HT-29 (cell line): ENCODE measurements around the gene SLC16A1. TPM values are rescaled to one million over a fixed set of nuclear protein-coding genes. Genes with fewer than 3 reads are reported as not detected.
A peak's percentile ranks its signal among the peaks of the same experiment; 100 is the strongest.
"Not testable (repeated sequence)": the region's sequence is repeated elsewhere in the genome, so short reads cannot be mapped to it uniquely, and the experiment has no call there.

Source experiments
- DNase-seq: peaks from one replicate; pipeline ENCODE4 v3.0.0-alpha.2; 2015; ENCODE audit warnings: low spot score
- total RNA-seq: library from RNA; depleted of rRNA; stranded (reverse); fragments of >200 nt; shearing (Covaris generic); gene quantifications from 2 replicates; pipeline ENCODE4 v1.2.3, GENCODE V29; 2014

SLC16A1 gene
- total RNA-seq, 1 experiment from 2014 or later: 74.2 TPM

DNA sequence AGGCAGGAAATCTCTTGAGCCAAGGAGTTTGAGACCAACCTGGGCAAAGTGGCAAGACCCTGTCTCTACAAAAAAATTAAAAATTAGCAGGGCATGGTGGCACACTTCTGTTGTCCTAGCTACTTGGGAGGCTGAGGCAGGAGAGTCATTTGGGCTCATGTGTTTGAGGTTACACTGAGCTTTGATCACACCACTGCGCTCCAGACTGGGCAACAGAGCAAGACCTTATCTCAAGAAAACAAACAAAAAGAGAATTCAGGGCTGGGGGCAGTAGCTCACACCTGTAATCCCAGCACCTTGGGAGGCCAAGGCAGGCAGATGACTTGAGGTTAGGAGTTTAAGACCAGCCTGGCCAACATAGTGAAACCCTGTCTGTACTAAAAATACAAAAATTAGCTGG is 17.8 kb upstream of the SLC16A1 start:
- no peak for DNase-seq

- DNase-seq: no peak
Observed at GRCh38 chr1:112971006-112971405, 15.0 kb upstream of the SLC16A1 start.

GRCh38 chr1:112964347-112964746 is 8.4 kb upstream of the SLC16A1 start:
- DNase-seq: no peak

- DNase-seq: no peak
Observed at GRCh38 chr1:112961072-112961471, 5.1 kb upstream of the SLC16A1 start.

- no peak for DNase-seq
Observed at GRCh38 chr1:112960384-112960783, 4.4 kb upstream of the SLC16A1 start.

GRCh38 chr1:112958236-112958635 is 2.2 kb upstream of the SLC16A1 start:
- not testable (repeated sequence) for DNase-seq

DNA sequence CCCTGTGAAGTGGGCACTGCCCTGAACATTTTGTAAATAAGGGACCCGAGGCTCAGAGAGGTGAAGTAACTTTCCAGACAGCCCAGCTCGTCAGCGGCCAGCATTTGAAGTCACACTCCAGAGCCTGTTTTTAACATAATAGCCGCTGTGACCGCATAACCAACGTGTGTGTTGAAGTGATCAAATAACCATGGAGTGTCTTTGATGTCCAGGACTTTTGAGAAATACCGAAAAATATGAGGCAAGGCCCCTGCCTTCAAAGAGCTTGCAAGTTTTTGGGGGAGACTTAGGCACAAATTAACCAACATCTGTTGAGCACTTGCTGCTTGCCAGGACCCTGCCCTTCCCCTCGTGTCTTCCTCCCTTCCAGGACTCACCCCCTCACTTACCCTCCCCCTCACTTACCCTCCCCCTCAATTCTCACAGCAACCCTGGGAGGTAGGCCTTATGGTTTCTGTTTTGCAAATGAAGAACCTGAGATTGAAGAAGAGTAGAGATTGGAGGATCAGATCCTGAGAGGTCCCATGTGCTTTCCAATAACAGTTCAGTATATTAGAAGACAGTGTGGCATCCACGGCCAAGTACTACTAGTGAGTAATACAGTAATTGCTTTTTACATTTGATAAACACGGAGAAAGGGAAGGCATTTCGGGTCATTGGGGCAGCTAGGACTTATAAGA is 1.3 kb upstream of the SLC16A1 start:
- peak; percentile 54 for DNase-seq

DNA sequence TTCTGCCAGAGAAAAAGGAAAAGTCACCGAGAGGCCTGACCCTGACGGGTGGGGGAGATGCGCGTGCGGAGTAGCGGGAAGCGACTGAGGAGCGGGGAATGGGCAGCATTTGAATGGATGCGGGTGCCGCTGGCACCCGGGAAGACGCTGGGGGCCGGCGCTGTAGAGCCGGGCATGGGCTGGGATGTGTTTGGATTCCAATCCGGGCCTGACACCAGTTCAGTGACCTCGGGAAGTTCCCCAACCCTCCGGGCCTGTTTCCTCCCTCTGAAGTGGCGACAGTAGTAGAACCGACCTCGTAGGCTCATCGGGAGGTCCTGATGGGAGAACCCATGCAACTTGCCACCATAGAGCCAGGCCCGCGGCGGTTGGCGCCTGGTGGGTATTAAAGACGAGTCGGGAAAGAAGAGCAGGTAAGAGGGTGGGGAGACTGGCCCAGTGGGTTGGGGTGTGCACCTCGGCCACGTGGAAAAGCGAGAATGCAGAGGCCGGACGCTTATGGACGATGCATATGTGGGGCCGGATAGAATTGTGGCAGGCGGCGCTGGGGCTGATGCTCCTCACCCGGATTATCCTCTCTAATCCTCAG is 642 bp upstream of the SLC16A1 start:
- no peak for DNase-seq

DNA sequence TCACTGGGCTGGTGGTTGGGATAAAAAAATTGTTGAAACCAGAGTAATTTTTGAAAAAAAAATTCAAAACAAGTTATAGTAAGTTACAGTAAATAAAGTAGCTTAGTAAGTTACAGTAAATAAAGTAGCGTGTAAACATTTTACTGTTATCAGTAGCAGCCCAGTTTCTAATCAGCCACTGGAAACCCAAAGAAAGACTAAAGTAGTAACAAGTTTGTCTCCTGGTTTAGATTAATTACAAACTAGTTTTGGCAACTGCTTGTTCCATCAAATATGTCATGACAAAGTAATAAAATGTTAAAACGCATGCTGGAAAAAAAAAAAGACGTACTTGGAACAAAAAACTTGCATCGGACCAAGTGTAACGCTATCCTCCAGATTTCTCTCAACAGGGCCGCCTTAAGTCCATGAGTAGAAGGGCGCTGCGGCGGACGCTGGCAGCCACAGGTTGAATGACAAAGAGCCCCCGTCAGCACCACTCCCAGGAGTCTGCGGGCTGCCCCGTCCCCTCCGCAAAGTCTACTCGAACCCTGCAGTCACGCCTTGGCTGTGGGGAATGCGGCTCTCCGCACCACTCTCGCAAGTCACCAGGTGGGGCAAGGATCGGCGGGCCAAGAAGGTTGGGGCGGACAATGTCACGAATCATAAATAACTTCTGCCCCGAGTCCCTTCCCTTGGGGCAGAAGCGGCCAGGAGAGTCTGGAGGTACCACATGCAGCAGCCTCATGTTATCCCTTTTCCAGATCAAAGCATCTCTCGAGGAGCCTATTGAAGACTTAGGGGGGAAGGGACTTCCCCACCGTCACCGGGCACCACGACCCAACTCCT is 837 bp downstream of the SLC16A1 start:
- DNase-seq: peak; percentile 81

DNA sequence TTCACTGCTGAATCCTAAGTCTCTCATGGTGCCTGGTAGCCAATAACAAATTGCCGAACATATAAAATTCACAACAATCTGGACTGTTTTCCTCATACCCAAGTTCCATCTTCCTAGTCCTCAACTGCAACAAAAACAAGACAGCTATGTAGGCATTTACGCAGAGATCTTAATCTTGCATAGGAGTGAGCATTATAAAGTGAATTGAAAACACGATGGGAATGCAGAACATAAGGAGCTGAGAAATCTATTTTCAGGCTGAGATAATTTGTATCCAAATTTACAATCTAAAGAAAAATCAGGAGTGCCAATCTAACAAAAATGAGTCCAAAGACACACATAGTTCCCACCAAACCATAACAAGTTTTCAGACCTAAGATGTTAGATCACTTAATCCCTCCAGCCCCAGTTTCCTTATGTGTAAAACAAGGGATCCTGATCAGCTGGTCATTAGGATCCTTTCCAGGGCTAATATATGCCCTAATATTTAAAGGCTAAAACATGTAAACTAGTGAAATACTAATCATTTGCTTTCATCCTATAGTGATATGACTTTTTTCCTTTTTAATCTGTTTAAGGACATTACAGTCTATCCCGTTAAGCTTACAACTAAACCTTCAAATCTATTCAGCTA is 1.9 kb downstream of the SLC16A1 start:
- DNase-seq: peak; percentile 31

DNA sequence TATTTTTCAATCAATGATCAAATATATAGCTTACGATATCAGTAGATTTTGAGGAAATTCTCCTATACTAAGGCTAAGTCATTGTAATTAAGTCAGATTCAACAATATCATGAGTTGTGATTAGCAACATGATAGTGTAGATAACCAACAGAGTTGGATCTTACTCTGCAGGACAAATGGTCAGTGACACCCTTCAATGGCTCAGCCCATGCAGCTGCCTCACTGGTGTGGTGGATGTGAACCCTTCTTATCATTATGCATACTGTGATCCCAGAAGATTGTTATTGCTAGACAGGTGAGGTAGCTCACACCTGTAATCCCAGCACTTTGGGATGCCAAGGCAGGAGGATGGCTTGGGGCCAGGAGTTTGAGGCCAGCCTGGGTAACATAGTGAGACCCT is 5.6 kb downstream of the SLC16A1 start:
- DNase-seq: no peak

GRCh38 chr1:112946683-112947082 is 9.3 kb downstream of the SLC16A1 start:
- DNase-seq: no peak

DNA sequence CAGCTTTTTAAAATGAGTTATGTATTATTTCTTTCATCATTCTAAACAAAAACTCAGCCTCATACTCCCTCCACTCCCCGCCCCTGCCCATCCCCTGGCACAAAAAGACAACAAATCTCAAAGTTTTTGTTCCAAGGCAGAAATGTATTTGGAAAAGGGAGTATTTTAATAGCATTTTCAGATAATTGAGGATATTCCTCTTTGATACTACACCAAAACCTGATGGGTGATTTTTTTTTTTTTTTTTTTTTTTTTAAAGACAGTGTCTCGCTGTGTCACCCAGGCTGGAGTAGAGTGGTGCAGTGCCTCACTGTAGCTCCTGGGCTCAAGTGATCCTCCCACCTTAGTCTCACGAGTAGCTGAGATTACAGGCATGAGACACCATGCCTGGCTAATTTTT is 16.2 kb downstream of the SLC16A1 start:
- no peak for DNase-seq

- no peak for DNase-seq
Observed at GRCh38 chr1:112938210-112938609, 17.8 kb downstream of the SLC16A1 start.

GRCh38 chr1:112937495-112937894 is 18.5 kb downstream of the SLC16A1 start:
- no peak for DNase-seq

GRCh38 chr1:112937070-112937469 is 18.9 kb downstream of the SLC16A1 start:
- DNase-seq: no peak

DNA sequence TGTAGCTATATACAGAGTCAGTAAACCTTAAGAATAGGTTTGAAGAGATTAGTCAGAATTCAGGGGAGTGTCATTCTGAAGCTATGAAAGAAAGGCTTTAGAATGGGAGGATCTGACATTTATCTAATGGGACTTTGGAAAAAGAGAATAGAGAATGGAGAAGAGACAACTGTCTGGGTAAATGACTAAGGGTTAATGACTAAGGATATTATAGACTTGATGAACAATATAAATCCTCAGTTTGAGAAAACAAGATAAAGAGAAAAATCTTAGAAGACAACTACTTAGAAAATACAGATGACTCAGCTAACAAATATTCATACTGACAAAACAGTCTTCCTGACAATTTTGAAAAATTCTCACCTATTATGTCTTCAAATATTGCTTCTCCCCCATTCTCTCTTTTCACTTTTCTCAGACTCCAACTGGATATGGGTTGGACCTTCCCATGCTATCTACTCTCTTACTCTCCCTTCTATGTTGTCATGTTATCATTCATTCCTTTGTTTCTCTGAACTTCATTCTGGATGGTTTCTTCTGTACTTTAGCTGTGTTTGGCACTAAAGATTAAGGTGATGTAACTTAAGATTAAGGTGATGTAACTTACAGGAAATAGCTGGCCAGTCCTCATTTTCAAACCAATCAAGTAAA is 20.4 kb downstream of the SLC16A1 start:
- no peak for DNase-seq

DNA sequence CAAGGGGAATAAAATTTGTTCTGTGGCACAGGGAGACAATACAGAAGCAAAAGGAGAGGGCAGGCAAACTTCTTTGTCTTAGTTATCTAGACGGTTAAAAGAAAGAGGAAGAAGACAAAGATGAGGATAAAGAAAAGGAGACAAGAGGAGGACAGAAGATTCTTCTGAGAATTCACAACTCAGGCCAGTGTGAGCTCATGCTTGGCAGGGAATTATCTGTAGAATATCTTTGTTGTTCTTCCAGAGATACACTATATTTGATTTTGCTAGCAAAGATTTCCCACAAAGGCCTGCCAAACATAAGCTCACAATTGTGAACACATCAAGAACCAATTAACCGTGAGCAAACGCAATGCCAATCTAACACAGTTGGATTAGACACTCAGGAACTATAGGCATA is 21.4 kb downstream of the SLC16A1 start:
- no peak for DNase-seq

GRCh38 chr1:112933820-112934571 is 22.0 kb downstream of the SLC16A1 start:
- DNase-seq: no peak

DNA sequence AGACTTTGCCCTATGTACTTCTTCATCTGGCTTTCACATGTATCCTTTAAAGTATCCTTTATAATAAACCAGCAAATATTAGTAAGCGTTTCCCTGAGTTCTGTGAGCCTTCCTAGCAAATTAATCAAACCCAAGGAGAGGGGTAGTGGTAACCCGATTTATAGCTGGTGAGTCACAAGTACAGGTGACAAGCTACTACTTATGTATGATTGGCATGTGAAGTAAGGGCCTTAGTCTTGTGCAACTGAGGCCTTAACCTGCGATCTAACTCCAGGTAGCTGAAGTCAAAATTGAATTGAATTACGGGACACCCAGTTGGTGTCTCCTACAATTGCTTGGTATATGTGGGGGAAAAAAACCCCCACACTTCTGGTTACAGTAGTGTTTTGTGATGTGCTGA is 26.0 kb downstream of the SLC16A1 start:
- DNase-seq: no peak

DNA sequence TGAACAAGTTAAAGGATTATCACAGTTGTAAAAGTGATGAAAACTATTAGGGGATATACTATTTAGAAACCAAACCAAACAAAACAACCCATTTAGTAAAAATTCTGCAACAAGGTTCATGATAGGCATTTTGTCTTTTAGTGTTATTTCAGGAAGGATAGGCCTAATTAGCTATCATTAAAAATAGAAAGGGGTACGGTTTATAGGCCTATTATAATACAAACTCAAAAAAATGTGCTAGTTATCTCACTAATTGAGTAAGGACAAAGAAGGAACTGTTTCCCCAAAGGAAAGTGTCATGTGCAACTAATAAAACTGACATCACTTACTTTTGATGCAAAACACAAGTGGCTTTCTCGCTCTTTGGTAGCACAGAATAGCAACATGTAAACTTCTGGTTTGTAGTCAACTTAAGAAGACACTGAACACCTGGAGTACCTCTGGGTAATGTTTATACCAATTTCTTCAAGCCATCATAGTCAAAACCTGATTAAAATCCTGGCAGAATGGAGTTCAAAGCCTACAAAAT is 28.5 kb downstream of the SLC16A1 start:
- no peak for DNase-seq
